HG03439 (cell line): ENCODE measurements around the gene QRSL1.
"Not testable (repeated sequence)": the region's sequence is repeated elsewhere in the genome, so short reads cannot be mapped to it uniquely, and the experiment has no call there.

Experiments used
- ATAC-seq: cut with Tn5 transposase; IDR thresholded peaks from one replicate; pipeline ENCODE4 v1.9.1; 2021; ENCODE audit warnings: mild to moderate bottlenecking, moderate library complexity; ENCODE audit not compliant: unreplicated experiment

Gene QRSL1, protein sequence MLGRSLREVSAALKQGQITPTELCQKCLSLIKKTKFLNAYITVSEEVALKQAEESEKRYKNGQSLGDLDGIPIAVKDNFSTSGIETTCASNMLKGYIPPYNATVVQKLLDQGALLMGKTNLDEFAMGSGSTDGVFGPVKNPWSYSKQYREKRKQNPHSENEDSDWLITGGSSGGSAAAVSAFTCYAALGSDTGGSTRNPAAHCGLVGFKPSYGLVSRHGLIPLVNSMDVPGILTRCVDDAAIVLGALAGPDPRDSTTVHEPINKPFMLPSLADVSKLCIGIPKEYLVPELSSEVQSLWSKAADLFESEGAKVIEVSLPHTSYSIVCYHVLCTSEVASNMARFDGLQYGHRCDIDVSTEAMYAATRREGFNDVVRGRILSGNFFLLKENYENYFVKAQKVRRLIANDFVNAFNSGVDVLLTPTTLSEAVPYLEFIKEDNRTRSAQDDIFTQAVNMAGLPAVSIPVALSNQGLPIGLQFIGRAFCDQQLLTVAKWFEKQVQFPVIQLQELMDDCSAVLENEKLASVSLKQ

DNA sequence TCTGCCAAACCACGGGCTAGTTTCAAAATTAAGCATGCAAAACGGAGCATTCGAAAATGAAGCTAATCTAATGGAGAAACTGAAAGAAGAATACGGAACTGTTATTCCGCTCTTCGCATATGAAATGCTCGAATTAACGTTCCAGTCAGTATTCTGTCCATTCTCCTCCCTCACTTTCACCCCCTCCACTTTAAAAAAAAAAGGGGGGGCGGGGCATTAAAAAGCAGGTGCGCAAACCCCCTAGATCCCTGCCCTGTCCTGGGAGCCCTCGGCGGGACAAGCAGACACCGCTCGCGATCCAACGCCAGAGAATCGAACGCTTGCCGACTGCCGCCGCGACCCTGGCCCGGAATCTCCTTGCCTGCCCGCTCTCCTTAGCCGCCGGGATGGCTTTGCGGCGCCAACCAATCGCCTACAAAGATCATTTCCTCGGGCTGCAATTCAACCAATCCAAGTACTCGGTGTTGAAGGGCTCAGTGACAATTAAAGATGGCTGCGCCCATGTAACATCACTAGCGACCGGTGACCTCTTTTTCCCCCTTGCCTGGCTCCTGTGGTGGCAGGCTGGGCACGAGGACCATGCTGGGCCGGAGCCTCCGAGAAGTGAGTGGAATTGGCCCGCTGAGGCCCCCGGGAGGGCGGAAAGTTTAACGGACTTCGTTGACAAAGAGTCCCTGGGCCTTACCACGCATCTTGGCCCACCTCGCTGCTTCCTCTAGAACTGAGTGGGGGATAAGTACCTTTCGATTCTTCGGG, at the start of gene QRSL1, which contains the start of gene RTN4IP1:
TSS of gene QRSL1 (plus strand) at position 476 of the 756 bp plus-strand sequence. CDS start at position 580, 104 bp downstream.
TSS of gene RTN4IP1 (minus strand) at position 396 of the 756 bp plus-strand sequence. CDS start 477 bp downstream, outside the sequence.
- peak; percentile 85 for ATAC-seq

DNA sequence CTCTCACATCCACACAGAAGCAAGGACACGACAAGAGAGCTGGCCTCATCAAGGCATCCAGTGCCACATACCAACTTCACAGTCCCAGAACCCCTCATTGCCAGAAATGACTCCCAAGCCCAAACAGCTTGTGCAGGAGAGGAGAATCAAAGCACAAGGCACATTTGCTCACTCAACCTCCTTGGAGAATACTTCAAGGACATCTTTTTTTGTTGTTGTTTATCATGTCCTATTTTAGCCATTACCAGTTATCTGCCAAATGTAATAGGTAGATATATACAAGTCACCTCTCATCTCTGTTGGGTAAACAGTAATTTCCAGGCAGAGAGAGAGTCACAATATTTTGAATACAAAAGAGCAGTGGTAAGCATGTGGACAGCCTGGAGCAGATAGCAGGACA, 47.9 kb upstream of the QRSL1 start:
- ATAC-seq, result no peak

DNA sequence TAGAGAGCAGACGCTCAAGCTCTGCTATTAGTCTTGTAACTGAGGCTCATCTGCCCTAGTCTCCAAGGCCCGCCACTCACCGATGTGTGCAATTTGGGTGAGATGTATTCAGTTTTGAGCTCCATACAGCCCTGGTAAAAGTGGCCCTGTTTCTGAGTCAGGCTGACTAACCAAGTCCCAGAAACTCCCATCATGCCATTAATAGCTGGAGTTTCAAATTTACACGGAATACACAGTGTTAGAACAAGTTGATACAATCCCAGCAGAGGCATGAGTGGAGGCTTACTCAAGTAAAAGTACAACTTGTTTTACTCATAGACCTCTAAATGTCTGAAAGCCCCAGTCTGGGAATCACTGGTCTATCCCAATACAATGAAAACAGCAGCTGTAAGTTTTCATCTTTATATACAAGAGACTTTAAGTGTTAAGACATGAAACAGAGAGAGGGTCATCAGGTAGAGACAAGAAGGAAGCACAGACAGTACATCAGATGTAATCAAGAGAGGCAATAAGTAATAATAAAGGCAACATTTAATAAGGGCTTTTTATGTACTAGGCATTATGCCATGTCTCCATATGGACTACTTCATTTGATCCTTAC, 42.5 kb upstream of the QRSL1 start:
- no peak for ATAC-seq

DNA sequence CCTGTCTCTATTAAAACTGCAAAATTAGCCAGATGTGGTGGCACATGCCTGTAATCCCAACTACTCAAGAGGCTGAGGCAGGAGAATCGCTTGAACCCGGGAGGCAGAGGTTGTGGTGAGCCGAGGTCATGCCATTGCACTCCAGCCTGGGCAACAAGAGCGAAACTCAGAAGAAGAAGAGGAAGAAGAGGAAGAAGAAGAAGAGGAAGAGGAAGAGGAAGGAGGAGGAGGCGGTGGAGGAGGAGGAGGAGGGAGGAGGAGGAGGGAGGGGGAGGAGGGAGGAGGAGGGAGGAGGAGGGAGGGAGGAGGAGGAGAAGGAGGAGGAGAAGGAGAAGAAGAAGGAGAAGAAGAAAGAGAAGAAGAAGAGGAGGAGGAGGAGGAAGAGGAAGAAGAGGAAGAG, 40.4 kb upstream of the QRSL1 start:
- not testable (repeated sequence) for ATAC-seq

DNA sequence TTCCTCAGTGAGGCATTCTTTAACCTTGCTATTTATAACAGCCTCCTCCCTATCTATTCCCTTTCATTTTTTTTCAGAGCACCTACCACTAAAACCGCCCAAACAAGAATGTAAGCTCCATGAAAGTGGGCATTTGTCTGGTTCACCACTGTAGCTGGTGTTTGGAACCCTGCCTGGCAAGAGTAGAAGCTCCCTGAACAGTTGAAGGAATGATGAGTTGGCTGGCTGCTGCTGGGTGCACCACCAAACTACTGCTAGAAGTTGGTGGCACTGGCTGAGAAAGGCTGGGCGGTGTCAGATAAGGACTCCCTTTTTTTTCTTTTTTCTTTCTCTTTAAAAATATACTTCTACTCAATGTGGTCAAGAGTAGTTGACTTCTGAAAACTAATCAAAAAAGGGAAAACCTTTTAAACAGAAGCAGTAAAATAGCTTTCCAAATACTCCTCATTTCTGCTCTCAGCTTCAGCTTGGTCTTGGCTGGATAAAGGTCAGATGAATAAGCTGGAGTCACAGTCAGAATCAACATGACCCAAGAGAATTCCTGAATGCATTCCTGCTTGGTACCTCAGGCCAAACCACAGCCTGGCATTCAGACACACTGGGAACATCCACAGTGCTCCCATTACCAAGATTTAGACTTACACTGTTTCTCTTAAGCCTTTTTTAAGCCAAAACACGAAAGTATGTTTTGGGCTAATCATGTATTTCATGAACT, 38.1 kb upstream of the QRSL1 start:
- ATAC-seq, result no peak

DNA sequence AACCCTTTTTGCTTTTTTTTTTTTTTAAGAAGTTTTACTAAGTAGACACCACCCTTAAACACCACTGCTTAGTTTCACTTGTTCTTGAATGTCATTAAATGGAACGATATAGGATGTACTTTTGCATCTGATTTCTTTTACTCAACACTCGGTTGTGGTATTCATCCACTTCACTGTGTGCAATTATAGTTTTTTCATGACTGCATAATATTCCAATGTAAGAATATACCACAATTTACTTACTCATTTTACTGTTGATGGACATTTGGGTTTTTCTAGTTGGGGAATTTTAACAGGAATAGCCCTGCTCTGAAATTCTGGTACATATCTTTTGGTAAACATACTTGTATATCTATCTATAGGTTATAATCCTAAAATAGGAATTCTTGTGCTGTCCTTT, 29.9 kb upstream of the QRSL1 start:
- no peak for ATAC-seq

DNA sequence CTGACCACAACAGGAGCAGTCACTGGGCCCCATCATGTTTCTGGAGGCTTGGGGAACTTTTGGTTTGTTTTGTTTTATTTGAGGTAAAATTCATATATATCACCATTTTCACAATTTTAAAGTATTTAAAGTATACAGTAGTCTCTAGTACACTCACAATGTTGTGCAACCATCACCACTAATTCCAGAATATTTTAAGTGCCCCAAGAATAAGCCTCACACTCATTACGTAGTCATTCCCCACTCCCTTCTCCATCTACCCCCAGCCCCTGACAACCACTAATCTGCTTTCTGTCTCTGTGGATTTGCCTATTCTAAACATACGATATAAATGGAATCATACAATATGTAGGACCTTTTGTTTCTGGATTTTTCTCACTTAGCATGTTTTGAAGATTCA, 29.0 kb upstream of the QRSL1 start:
- ATAC-seq, result no peak

DNA sequence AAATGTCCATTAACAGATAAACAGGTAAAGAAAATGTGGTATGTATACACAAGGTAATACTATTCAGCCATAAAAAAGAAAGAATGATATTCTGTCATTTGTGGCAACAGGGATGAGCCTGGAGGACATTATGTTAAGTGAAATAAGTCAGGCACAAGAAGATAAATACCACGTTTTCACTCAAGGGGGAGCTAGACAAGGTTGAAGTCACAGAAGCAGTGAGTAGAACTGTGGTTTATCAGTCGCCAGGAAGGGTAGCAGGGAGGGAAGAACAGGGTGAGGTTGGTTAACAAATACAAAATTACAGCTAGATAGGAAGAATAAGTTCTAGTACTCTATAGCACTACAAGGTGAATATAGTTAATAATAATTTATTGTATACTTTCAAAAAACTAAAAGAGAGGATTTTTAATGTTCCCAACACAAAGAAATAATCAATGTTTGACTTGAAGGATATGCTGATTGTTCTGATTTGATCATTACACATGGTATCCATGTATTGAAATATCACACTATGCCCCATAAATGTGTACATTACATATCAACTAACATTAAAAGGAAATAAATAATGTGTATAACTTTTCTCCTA, 21.2 kb upstream of the QRSL1 start:
- peak; percentile 71 for ATAC-seq

DNA sequence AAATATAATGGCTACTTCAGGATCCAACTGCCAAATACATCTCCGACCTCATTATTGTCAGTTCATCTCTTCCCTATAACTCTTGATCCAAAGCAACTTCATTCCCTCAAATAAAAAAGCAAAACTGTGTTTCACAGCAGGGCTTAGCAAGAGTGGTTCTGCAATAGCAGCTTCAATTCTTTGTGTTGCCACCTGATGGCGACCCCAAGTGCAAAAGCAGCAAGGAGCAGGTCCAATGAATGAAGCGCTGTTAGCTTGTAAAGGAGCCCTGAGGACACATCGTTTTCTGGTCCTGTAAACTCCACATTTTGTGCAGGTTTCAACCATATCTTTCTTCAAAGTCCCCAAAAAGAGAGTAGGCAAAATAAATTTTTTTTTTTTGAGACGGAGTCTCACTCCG, 19.7 kb upstream of the QRSL1 start:
- ATAC-seq, result no peak

DNA sequence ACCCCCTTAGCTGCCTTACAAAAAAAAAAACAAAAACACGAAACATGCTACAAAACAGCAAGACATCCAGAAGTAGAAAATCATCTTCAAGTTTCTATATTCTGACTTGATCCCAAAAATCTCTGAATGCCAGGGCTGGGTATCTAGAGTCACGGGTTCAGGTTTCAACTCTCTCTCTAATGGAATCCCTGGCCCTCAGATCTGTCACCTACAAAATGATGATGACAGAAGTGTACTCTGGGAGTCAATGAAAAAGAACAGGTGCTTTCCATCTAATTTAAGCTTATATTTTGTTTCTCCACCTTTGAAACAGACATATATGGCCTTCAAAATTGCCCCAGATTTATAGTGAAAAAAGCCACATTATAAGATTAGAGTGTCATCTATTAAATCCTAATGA, 18.3 kb upstream of the QRSL1 start:
- ATAC-seq, result no peak

DNA sequence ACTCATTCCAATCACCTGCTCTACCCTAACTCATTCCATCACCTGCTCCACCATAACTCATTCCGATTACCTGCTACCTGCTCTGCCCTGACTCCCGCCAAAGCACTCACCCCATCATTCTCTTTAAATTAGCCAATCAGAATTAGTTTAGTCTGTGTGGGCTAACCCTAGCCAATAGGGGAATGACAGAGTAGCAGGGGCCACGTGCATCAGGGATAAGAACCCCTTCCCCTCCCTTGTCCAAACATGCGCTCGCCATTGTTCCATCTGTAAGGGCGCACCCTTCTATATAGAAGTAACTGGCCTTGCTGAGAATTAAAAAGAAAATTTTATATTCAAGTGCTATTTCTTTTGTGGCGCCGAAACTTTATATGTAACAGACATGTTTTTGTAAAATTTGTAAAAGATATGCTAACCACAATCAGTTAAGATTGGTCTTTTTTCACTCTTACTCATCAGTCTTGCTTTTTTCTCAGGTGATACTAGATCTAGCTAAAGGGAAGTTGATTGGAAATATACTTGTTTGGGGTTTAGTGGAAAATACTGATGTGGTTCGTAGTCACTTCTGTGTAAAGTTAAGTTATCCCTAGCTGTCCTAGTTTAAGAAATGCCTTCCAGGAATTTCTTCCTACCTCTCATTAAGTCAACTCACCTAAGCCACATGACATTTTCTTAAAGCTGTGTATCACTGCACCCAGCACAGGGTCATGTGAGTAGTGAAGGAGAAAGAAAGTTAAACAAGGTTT, 16.5 kb upstream of the QRSL1 start:
- ATAC-seq, result no peak

DNA sequence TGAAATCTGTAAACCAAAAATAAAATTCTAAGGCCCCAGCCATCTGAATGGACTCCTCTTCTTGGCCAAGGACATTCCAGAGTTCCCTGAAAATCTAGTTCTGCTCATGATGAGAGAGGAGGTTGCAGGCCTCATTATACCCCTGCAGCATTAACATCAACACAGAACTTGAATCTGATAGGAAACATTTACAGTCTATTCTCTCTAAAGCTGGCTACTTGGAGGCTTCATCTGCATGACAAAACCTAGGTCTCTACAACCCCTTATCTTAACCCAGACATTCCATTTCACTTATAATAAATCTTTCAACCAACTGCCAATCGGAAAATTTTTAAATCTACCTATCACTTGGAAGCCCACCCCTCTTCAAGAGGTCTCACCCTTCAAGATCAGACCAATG, 15.8 kb upstream of the QRSL1 start:
- ATAC-seq, result no peak

DNA sequence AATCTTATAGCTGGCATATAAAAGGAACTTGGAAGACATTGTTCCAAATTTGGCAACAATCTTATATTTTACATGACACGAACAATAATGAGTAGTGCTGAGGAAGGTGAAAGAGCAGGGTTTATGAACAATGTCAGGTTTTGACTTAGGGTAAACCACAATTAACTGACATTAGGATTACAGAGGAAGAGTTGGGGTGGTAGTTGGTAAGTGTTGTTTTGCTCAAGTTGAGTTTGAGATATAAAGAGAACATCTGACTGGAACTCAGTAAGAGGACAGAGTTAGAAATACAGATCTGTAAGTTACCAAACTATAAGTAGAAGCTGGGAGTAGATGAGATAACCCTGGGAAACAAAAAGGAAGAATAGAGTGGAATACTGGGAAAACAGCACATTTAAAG, 15.2 kb upstream of the QRSL1 start:
- ATAC-seq, result no peak

DNA sequence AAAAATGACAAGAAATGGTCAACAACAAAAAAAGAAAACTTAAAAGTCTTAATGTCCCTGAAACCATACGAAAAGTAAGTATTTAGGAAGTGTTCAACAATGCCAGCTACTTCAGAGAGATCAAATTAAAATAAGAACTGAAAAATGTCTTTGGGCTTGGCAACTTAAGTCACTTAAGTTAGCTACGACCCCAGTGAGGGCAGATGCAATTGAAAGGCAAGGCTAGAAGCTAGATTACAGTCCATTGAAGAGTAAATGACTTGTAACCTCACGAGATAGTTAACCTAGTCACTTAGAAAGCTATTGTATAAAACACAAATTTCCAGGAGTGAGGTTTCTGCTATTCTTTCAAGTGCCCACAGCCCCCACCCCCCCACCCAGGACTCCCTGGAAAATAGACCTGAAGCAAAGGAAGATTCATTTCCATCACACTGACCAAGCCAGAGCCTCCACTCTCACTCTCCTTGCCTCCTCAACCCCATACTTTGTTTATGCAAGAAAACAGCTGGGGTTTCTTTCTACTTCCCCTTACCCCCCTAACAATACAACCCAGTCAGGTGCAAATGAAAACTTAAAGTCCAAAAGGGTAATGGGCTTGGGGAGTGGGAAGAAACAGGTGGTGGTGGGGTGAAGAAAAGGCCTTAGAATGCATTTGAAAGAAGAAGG, 14.7 kb upstream of the QRSL1 start:
- ATAC-seq, result no peak

DNA sequence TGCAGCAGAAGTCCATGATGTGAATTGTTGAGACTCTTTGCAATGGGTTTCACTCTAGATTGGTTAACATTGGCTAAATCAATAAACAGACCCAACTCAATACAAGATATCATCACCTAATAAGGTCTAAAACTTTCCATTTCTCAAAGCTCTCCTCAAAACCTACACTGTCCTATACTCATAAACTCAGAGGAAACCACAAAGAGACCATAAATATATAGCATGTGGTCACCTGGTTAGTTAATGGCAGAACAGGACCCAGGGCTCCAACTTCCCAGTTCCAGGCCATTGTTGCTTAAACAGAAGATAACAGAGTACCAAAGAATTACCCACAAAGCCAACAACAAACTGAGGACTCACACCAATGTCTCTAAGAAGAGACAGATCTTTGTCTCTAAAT, 12.1 kb upstream of the QRSL1 start:
- no peak for ATAC-seq

DNA sequence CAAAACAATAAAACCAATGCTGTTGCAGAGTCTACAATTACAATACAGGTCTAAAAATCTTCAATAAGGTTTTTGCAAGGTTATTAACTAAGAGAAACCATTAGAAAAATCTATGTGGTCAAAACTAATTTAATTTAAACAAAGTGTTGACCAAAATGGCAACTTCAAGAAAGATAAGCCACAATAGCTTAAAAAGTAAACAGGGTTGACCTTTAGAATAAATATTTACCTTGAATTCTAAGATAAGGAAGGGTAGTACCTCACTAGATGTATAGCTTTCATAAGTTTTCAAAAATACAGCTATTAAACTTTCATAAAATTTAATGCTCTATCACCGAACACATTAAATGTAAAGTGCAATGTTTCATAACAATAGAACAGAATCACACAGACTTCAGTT, 11.5 kb upstream of the QRSL1 start:
- no peak for ATAC-seq

DNA sequence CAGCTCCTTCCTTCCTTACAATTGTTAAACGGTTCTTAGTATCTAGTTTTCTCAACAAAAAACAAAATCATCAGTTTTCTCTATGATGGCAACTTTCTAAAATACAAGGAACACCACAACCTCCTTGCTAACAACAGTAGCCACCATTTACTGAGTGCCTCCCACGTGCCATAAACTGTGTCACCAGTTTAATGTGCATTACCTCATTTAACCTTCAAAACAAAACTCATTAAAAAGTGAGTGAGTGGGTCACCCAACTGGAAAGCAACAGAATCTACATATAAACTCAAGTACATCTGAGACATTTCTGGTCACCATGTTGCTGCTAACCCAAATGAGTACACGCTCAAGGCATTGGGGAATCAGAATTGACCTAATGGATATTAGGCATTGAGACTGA, 11.1 kb upstream of the QRSL1 start:
- ATAC-seq, result no peak

DNA sequence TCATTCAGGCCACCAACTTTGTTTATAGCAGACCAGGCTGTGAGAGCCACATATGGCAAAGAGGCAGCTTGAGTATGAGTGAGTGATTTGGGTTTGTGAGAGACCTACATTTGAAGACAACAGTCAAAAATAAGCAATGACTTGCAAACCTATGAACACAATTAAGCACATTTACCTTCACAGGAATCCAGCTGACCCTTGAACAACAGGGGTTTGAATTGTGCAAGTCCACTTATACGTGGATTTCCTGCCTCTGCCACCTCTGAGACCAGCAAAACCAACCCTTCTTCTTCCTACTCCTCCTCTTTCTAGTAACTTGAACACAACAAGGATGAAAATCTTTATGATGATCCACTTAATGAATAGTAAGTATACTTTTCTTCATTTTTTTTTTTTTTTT, 10.2 kb upstream of the QRSL1 start:
- no peak for ATAC-seq

DNA sequence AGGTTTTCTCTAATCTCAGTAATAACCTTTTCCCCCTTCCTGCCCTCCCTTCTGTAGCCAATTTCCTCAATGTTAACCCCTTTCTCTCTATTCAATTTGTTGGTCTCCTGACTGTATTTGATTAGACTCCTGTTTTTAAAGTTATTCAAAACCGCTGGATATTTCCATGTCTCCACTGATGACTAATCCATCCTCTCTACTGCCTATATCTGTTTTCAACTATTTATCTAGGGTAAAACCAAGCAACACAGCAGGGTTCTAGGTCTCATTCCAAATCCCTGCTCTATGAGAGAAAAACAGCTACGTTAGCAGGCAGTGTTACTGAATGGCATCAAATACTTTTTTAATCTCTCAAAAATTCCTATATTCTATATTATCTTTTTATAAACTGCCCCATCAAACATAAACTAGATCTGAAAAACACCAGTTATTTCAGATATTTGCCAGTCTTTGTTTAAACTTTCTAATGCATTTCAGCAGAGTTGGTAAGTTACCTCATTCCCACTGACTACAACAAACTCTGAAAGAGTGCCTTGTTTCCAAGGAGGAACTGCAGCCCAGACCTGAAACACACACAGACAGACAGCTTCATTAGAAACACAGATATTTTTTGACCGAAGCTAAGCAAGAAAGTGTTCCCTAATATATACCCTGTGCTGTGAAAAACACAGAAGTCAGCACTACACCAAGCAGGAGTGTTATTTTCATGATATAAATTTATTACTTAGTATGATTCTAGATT, 8.3 kb upstream of the QRSL1 start:
- ATAC-seq, result no peak
